Activated CD8-positive, alpha-beta memory T cell treated with anti-CD3 and anti-CD28 coated beads for 48 hours (primary cell): ENCODE data around the gene SCUBE1.

Experiments
- DNase-seq, 3 experiments: peaks; one replicate each; pipeline ENCODE4 v3.0.0-alpha.2; 2020; ENCODE audit warnings: low read depth in 2 of 3, low spot score in 2 of 3

SCUBE1 gene

DNA sequence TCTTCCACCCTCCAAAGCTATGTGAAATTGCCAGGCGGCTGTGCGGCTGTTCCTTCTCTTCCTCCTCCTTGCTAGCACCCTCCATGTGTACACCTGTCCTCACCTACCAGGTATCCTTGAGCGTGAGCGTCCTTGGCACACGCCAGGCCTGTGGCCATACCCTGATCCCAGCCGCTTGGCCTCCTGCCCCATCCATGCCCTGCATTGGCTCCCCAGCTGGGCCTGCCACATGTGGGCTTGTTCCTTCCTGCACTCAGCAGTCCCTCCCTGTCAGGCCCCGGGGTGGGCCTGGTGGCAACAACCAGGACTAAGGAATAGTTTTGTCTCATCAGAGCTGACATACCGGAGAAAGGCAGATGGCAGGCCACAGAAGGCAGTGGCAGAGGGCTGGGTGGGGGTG is 40.0 kb downstream of the SCUBE1 start:
- no peak for DNase-seq

DNA sequence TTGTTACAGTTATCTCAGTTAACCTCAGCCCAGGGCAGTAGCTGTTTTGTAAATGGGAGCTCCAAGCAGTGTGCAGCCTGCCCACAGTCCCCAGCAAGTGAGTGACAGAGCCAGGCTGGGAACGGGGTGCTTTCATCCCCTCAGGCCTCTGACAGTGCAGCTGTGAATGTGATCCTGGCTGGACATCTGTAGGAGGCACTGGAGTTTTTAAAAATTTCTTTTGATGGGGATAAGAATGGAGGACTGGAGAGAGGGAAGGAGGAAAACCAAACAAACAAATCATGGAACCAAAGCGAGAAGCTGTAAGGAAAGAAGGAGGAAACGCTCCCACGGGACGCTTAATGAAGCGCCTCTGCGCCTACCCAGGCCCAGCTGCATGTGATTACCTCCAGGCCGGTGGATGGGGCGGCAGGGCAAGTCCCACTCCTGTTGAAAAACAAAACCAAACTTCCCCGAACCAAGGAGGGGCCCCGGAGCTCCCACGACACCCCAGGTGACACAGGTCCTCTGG is 40.6 kb downstream of the SCUBE1 start:
- DNase-seq = no peak

- no peak for DNase-seq
Measured at GRCh38 chr22:43301866-43302265, 41.3 kb downstream of the SCUBE1 start.

DNA sequence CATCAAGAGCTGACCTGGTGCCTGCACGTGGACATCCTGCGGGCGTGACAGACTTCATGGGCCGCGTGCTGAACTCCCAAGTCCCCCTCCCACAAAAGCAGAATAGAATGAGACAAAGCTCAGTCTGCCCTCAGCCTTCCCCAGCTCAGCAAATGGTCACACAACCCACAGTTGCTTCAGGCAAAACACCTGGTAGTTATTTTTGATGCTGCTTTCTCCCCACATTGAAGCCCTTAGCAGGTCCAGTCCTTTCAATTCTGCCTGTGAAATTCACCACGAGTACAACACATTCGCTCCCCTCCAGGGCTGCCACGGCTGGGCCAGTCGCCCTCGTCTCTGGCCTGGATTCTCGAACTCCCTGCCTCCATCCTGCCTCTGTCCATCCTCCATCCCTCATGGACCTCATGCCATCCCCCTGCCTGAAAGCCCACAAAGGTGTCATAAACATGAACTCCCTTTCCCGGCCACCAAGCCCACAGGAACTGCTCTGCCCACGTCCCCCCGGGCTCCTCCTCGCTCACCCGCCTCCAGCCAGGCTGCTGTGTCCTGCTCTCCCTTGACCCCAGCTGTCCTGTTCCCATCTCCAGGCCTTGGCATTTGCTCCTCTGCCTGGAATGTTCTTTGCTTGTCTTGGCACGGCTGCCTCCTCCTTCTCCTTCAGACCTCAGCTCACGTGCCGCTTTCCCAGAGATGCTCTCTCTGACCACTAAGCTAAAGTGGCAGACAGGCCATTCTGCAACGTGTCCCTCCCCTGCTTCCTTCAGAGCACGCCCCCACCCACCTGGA is 42.1 kb downstream of the SCUBE1 start:
- DNase-seq = no peak

DNA sequence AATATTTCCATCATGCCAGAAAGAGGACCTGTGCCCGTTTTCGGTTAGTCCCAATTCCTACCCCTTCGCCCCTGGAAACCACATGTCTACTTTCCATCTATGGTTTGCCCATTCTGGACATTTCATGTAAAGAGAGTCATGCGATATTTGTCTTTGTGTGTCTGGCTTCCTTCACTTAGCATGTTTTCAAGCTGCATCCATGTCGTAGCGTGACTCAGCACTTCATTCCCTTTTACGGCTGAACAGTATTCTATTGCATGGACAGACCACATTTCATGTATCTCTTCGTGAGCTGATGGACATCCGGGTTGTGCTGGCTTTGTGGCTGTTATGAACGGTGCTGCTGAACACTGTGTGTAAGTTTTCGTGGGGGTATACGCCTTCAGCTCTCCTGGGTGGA is 43.4 kb downstream of the SCUBE1 start:
- DNase-seq = no peak

DNA sequence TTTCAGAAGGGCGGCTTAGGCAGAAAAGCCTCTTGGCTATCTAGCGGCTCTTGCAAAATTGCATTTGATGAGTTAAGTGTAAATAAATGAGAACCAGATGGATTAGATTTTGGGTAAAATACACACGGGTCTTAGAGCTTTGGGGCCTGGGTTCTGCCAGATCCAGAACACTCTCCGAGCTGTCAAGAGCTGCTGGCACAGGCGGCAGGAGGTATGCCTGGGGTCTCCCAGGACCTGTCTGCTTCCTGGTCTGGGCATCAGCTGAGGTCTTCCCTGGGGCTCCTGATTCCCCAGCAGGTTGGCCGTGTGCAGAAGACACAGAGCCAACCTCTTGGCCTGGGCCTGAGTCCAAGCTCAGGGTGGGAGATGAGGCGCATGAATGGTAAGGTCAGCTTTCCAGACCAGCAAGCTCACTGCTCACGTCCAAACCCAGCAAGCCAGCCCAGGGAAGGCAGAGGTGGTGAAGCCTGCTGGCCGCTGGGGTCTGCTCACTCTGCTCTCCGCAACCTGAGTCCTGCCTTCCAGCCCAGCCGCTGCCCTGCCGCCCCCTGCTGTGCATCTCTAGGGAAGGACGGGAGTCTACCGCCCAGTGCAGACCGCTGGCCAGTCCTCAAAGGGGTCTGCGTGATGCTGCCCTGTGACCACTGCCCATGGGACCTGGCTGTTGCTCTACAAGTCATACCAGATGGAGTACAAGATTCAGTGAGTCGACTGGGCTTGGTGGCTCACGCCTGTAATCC is 44.9 kb downstream of the SCUBE1 start:
- no peak for DNase-seq

DNA sequence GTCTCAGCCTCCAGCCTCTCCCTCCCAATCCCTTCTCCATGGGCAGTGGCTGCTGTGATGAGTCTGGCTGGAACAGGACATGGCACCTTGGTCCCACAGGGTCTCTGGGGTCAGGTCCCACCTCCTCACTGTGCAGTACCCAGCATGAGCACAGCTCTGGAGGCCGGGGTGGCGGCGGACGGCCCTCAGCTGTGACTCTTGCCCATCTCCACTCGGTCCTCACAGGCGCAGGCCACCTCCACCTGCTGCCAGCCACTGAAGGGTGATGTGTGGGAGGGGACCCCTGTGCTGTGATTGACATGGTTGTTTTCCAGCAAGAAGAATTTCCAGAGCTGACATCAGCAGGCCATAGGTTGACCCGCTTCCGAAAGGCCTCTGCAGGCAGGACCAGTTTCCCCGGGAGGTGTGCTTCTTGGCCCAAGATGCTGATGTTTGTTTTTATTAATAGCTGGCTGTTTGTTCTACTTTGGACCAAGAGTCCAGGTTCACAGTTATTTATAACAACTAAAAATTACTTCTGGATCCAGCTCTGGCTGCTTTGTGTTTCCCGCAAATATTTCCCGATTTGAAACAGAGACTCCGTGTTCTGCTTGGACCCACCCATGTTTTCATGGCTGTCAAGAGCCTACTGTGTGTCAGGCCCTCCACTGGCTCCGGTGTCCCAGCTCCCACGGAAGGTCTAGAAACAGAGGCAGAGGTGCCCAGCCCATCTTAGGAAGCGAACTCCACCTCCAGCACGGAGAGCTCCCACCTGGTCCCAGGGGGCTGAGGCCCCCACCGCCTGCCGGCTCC is 45.7 kb downstream of the SCUBE1 start:
- no peak for DNase-seq

DNA sequence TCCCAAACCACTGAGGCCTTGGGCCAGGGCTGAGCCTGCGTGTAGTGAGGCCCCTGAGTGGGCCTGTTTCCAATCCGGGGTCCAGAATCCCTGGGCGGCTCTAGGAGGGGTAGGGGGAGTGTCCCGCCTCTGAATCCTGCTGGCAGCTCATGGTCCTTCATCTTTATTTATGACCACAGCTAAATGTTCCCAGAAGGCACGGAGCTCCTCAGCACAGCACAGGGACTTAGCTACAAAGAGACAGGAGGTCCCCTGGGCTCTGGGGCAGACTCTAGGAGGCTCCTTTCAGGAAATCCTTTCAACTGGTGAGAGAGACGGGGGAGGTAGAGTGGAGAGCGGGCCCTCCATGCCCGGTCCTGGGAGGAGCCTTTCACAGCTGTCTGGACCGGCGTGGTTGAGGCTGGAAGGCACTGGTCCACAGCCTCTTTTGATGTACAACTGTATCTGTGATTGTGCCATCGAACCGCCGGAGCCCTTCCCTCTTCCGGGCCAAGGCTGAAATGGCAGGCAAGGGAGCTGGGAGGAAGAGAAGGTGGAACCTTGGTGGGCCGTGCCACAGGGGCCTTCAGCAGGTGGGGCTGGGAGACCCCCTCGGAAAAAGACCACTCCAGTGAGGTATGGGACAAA is 46.8 kb downstream of the SCUBE1 start:
- no peak for DNase-seq

GRCh38 chr22:43295660-43296059 is 47.5 kb downstream of the SCUBE1 start:
- no peak for DNase-seq

- no peak for DNase-seq
Measured at GRCh38 chr22:43295173-43295572, 48.0 kb downstream of the SCUBE1 start.

- no peak for DNase-seq
Measured at GRCh38 chr22:43293655-43294392, 49.3 kb downstream of the SCUBE1 start.

DNA sequence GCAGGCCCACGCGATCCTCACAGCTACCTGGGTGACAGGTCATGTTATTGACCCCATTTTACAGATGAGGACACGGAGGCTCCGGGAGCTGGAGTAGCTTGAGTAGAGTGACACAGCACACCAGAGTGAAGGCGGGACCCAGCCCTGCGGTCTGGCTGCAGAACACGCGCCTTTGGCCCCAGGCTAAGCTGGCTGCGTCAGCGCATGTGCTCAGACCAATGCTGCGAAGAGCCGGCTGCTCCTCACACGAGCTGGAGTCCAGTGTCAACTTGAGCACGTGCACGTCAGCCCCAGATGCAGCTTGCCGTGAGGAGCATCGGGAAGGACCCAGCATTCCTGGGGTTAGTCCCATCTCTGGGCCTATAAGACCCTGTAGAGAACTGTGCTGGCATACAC is 49.9 kb downstream of the SCUBE1 start:
- no peak for DNase-seq

DNA sequence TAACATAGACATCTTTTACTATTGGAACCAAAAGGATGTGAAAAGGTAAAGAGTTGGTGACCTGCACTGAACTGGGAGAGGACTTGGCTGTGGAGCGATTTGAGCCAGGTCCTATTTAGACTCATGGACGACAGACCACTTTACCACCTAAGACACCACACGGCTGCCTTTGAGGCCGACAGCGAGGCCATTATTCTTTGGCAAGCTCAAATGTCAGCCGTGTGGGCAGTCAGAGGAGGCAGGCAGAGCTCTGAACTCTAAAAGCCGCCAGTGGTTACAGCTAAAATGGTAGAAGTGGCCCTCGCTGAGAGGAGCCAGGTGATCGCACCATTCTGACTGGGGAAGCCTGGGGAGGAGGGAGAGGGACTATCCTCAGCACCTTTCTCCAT is 50.5 kb downstream of the SCUBE1 start:
- DNase-seq = no peak

- no peak for DNase-seq
Measured at GRCh38 chr22:43291381-43291780, 51.8 kb downstream of the SCUBE1 start.

DNA sequence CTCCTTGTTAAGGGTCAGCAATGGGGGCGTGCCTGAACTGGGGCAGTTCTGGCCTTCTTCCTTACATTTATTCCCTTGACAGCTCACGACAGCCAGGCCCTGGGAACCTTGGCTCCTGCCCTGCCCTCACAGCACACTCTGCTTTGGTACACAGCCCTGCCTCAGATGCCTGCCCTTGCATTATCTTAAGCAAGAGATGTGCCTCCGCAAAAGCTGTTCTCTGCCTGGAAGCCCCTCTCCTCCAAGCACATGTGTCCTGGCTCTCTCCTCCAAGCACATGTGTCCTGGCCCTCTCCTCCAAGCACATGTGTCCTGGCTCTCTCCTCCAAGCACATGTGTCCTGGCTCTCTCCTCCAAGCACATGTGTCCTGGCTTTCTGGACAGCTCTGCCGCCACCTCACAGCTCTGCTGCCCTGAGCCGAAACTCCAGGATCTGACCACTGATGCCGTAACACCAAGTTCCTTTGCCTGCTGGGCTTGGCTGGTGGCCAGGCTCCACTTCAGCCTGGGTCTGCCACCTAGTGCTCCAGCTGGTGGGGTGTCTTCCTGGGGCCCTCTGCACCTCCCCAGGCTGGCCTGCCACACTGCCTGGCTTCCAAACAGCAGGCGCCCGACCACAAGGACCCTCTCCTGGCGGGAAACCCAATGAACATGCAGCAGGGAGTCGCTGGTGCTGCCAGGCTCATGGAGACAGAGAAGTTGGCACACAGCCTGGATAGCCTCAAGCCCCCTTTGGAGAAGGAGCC is 53.0 kb downstream of the SCUBE1 start:
- no peak for DNase-seq

DNA sequence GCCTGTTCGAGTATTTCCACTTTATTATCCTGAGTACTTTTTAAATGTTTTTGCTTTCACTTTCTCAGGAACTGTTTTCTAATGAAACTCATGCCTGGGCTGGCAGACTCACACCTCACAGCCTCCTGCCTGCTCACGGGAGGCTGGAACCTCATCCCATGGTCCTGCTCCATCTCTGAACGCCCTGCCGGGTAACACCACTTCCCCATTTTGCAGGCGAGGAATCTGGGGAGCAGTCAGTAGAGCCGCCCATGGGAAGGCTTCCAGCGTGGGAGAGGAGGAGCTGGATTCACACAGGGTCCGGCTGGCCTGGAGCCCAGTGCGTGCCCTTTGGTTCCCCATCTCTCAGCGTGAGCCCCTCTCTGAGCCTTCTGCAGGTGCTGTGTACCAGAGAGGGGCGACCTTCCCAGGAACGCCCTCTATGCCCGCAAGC is 53.6 kb downstream of the SCUBE1 start:
- DNase-seq = no peak

DNA sequence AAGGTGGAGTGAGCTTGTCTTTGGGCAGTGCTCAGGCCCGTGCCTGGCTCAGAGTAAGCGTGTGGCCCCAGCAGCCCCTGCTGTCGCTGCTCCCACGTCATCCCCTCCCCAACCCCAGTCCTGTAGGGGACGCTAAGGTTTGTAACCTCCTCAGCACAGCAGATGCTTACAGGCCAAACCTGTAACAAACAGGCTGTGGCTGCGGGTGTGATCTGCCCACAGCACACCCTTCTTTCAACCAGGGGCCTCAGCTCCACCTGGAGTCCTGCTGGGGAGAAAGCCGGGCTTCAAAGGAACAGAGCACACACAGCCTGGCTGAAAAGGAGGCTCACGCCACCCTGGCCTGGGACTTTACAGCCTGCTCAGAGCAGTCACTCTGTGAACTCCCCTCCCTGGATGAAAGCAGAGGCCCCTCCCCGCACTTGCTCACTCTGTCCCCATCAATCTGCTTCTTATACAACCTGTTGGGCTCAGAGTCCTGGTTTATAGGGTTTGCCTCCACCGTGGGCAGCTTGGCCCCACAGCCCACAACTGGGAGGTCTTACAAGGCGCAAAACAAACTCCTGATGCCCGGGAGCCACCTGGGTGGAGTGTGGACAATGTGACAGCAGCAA is 54.3 kb downstream of the SCUBE1 start:
- DNase-seq = no peak

DNA sequence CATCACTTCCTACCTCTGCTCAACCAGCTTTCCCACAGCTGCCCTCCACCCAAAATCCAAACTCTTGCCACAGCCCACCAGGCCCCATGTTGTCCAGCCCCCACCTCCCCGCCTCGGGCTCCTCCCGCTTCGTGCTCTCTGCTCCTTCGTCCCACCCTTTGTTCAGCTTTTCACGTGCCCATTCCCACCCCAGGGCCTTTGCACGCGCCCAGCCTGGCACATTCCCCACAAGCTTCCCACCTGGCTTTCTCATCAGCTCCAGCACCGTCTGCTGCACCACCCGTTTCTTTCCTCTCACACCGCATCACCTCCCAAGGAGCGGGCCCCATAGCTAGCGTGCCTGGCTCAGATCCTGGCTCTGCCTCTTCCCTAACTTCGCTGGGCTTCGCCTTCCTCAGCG is 54.8 kb downstream of the SCUBE1 start:
- no peak for DNase-seq

DNA sequence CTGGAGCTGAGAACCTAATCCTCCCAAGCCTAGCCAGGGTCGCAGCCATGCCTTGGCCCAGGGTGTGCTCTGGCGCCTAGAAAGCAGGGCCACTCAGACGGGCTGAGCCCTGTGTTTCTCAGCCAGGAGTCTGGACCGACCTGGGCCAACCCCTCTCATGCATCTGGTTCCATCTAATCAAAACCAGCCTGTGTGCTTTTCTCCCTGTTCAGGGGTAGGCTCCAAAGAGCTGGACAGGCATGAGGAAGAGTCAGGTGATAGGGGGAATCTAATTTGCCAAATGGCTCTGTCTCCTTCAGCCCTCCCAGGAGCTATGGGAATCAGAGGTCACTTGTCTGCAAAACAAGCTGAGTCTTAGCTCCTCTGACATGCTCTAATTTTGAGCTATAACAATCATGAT is 55.7 kb downstream of the SCUBE1 start:
- no peak for DNase-seq
